HCT116 (cell line): ENCODE data around the gene BORCS5. TPM values are rescaled to one million over a fixed set of nuclear protein-coding genes. Genes with fewer than 3 reads are reported as not detected.

Experiments
- ATAC-seq: fragments of 200-7000 bp; cut with Tn5 transposase; 2 replicates; pipeline ENCODE4 v1.9.1; 2020; ENCODE audit warnings: mild to moderate bottlenecking, moderate library complexity
- BruUV-seq: library from RNA; stranded (reverse); fragments of 400-500 nt; replicated peaks from 2 replicates; lab custom pipeline; 2021; lab: Mats Ljungman, UMichigan
- CTCF ChIA-PET: fragments of 300-600 bp; sonication (Branson Sonifier 250); formaldehyde crosslinking; loops from one replicate; lab custom pipeline; 2021; ENCODE audit warnings: antibody characterized with exemption; lab: Charles Lee
- POLR2A ChIA-PET: fragments of 300-600, 350-600 bp; sonication (Branson Sonifier 250); formaldehyde crosslinking; loops from one replicate; lab custom pipeline; 2021; ENCODE audit warnings: antibody characterized with exemption; lab: Charles Lee
- RAD21 ChIA-PET, 2 experiments: fragments of 300-600 bp; sonication (Branson Sonifier 250); formaldehyde crosslinking; loops; one replicate each; lab custom pipeline; 2023; ENCODE audit warnings: low total read pairs in 2 of 2; ENCODE audit not compliant: uncharacterized antibody in 2 of 2, unreplicated experiment in 2 of 2, low non-redundant PET in 1 of 2; lab: Charles Lee
- DNase-seq: peaks from one replicate; pipeline ENCODE4 v3.0.0-alpha.2; 2010; ENCODE audit warnings: low read depth, low spot score
- H2AFZ ChIP-seq: fragments of 200-600 bp; shearing (Covaris generic), sonication (generic); 2 replicates; pipeline ENCODE4 v1.6.1; 2017; ENCODE audit warnings: low read depth, mixed run types, mixed read lengths, antibody characterized with exemption, low read length; ENCODE audit not compliant: poor library complexity, severe bottlenecking
- H3K27ac ChIP-seq: 2 replicates; pipeline ENCODE4 v1.5.1; 2012; ENCODE audit warnings: low read depth, low read length
- H3K27me3 ChIP-seq: fragments of 200-600 bp; sonication (generic); 2 replicates; pipeline ENCODE4 v1.6.1; 2016; ENCODE audit warnings: mixed run types, low read length, mixed read lengths; ENCODE audit not compliant: insufficient read depth
- H3K36me3 ChIP-seq, 2 experiments: fragments of 200-500 bp in 1 of 2; fragments of 200-600 bp in 1 of 2; sonication (Bioruptor generic) in 1 of 2; sonication (generic) in 1 of 2; 2 replicates each; pipeline versions ENCODE4 v1.5.1 to v1.6.1; 2014 to 2016; ENCODE audit warnings: low read length in 2 of 2, inconsistent platforms in 1 of 2, mixed read lengths in 1 of 2, mixed run types in 1 of 2; ENCODE audit not compliant: insufficient read depth in 2 of 2, control insufficient read depth in 1 of 2
- H3K4me1 ChIP-seq, 2 experiments: fragments of 200-600 bp in 1 of 2; sonication (generic) in 1 of 2; 2 replicates each; pipeline versions ENCODE4 v1.5.1 to v1.6.1; 2012 to 2017; ENCODE audit warnings: low read length in 2 of 2, inconsistent platforms in 1 of 2, mild to moderate bottlenecking in 1 of 2, mixed read lengths in 1 of 2, mixed run types in 1 of 2, moderate library complexity in 1 of 2; ENCODE audit not compliant: insufficient read depth in 2 of 2, control insufficient read depth in 1 of 2
- H3K4me2 ChIP-seq: fragments of 200-600 bp; sonication (generic); 2 replicates; pipeline ENCODE4 v1.6.1; 2017; ENCODE audit warnings: mixed run types, low read length, mixed read lengths
- H3K4me3 ChIP-seq, 2 experiments: fragments of 200-600 bp in 1 of 2; sonication (generic) in 1 of 2; replicated peaks in 1 of 2; 2 replicates each; pipeline ENCODE4 v1.5.1; 2011 to 2016; ENCODE audit warnings: low read length in 2 of 2, control low read depth in 1 of 2, low read depth in 1 of 2, mild to moderate bottlenecking in 1 of 2, mixed read lengths in 1 of 2, mixed run types in 1 of 2
- H3K79me2 ChIP-seq: fragments of 200-600 bp; sonication (generic); 2 replicates; pipeline ENCODE4 v1.6.1; 2017; ENCODE audit warnings: mild to moderate bottlenecking, mixed run types, low read length, moderate library complexity, mixed read lengths; ENCODE audit not compliant: insufficient read depth
- H3K9ac ChIP-seq: fragments of 200-600 bp; sonication (generic); 2 replicates; pipeline ENCODE4 v1.6.1; 2016; ENCODE audit warnings: low read length, mixed read lengths
- H3K9me2 ChIP-seq: fragments of 200-600 bp; sonication (generic), shearing (Covaris generic); 2 replicates; pipeline ENCODE4 v1.6.1; 2017; ENCODE audit warnings: mixed run types, mild to moderate bottlenecking, moderate library complexity; ENCODE audit not compliant: insufficient read depth
- H3K9me3 ChIP-seq, 2 experiments: fragments of 200-500 bp in 1 of 2; fragments of 200-600 bp in 1 of 2; sonication (Bioruptor generic) in 1 of 2; sonication (generic) in 1 of 2; 2 replicates each; pipeline ENCODE4 v1.6.1; 2014 to 2017; ENCODE audit warnings: low read length in 2 of 2, mixed read lengths in 2 of 2, inconsistent platforms in 1 of 2, low read depth in 1 of 2, mild to moderate bottlenecking in 1 of 2, mixed run types in 1 of 2, moderate library complexity in 1 of 2; ENCODE audit not compliant: control insufficient read depth in 1 of 2, insufficient read depth in 1 of 2
- H4K20me1 ChIP-seq: fragments of 200-600 bp; sonication (generic), shearing (Covaris generic); 2 replicates; pipeline ENCODE4 v1.6.1; 2017; ENCODE audit warnings: mixed run types, mild to moderate bottlenecking, moderate library complexity; ENCODE audit not compliant: insufficient read depth
- CBX3 ChIP-seq: IDR thresholded peaks from 2 replicates; pipeline ENCODE4 v1.6.1; 2012; ENCODE audit warnings: low read depth
- CEBPB ChIP-seq: IDR thresholded peaks from 2 replicates; pipeline ENCODE4 v1.6.1; 2012; ENCODE audit warnings: low read depth
- ELF1 ChIP-seq: IDR thresholded peaks from 2 replicates; pipeline ENCODE4 v1.6.1; 2012; ENCODE audit warnings: low read depth, borderline replicate concordance
- EZH2phosphoT487 ChIP-seq: fragments of 200-600 bp; IDR thresholded peaks from 2 replicates; pipeline ENCODE4 v1.6.1; 2018; ENCODE audit warnings: antibody characterized with exemption, borderline replicate concordance
- FOSL1 ChIP-seq: IDR thresholded peaks from 2 replicates; pipeline ENCODE4 v1.6.1; 2012; ENCODE audit warnings: low read depth
- JUND ChIP-seq: IDR thresholded peaks from 2 replicates; pipeline ENCODE4 v1.6.1; 2012
- POLR2A ChIP-seq: IDR thresholded peaks from 2 replicates; pipeline ENCODE4 v1.7.0; 2011; ENCODE audit warnings: borderline replicate concordance; ENCODE audit not compliant: insufficient read depth, insufficient read length; ENCODE audit errors: extremely low read depth
- POLR2AphosphoS5 ChIP-seq: IDR thresholded peaks from 2 replicates; pipeline ENCODE4 v1.6.1; 2011; ENCODE audit warnings: mild to moderate bottlenecking, low read depth, low read length, moderate library complexity
- SP1 ChIP-seq: IDR thresholded peaks from 2 replicates; pipeline ENCODE4 v1.6.1; 2012; ENCODE audit warnings: low read depth
- SRF ChIP-seq: IDR thresholded peaks from 2 replicates; pipeline ENCODE4 v1.6.1; 2012; ENCODE audit warnings: low read depth
- TCF7L2 ChIP-seq: IDR thresholded peaks from 2 replicates; pipeline ENCODE4 v1.7.0; 2011; ENCODE audit warnings: borderline replicate concordance, inconsistent platforms; ENCODE audit not compliant: insufficient read depth, insufficient read length; ENCODE audit errors: extremely low read depth
- YY1 ChIP-seq: IDR thresholded peaks from 2 replicates; pipeline ENCODE4 v1.6.1; 2011; ENCODE audit warnings: low read length, low read depth, moderate library complexity, mild to moderate bottlenecking; ENCODE audit not compliant: insufficient replicate concordance; ENCODE audit errors: extremely low read depth
- ZFX ChIP-seq: fragments of 450-650 bp; IDR thresholded peaks from 2 replicates; pipeline ENCODE4 v1.6.1; 2017
- ZNF274 ChIP-seq: fragments of 200-500 bp; sonication (Bioruptor generic); IDR thresholded peaks from 2 replicates; pipeline ENCODE4 v1.6.1; 2014; ENCODE audit warnings: mild to moderate bottlenecking, low read depth, low read length, inconsistent platforms
- intact Hi-C: fragments of 100-400 bp; cut with micrococcal nuclease; formaldehyde crosslinking; loops from 2 replicates; pipeline ENCODE4 v1.10.0; 2022
- total RNA-seq: library from RNA; stranded (reverse); gene quantifications from one replicate; pipeline ENCODE4 v1.2.1, GENCODE V29; 2021; ENCODE audit not compliant: unreplicated experiment
- TF ChIP-seq, protein P1 (sequence below), 3 experiments: fragments of 200-600 bp in 1 of 3; sonication (generic) in 1 of 3; IDR thresholded peaks in 2 of 3; conservative IDR thresholded peaks in 1 of 3; 2 replicates each; pipeline ENCODE4 v1.5.1; 2012 to 2017; ENCODE audit warnings: low read depth in 2 of 3, low read length in 2 of 3, antibody characterized with exemption in 1 of 3, borderline replicate concordance in 1 of 3, control low read depth in 1 of 3, mild to moderate bottlenecking in 1 of 3, mixed read lengths in 1 of 3, mixed run types in 1 of 3, moderate library complexity in 1 of 3; ENCODE audit not compliant: insufficient read depth in 1 of 3
- TF ChIP-seq, protein P2 (sequence below): IDR thresholded peaks from 2 replicates; pipeline ENCODE4 v1.6.1; 2012

BORCS5 gene
- total RNA-seq, 1 experiment from 2014 or later, result 8.7 TPM

DNA sequence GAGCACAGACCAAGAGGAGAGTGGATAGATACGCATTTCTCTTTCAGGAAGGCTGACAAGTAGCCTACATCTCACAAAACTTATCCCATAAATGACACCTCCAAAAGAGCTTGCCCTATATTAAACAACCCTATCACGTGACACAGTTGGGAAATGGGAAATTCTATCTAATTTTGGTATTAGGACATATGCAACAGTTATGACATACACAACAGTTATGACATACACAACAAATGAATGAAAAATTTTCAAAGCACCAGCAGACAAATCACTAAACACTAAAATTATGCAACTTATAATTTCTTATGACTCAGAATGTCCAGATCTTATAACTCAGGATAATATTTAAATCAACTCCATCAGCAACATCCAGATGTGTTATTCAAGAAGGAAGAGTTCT, 151.7 kb downstream of the BORCS5 start:
- no peak for TF ChIP-seq CEBPB
- no peak for TF ChIP-seq SP1
- TF ChIP-seq, protein P1, sequence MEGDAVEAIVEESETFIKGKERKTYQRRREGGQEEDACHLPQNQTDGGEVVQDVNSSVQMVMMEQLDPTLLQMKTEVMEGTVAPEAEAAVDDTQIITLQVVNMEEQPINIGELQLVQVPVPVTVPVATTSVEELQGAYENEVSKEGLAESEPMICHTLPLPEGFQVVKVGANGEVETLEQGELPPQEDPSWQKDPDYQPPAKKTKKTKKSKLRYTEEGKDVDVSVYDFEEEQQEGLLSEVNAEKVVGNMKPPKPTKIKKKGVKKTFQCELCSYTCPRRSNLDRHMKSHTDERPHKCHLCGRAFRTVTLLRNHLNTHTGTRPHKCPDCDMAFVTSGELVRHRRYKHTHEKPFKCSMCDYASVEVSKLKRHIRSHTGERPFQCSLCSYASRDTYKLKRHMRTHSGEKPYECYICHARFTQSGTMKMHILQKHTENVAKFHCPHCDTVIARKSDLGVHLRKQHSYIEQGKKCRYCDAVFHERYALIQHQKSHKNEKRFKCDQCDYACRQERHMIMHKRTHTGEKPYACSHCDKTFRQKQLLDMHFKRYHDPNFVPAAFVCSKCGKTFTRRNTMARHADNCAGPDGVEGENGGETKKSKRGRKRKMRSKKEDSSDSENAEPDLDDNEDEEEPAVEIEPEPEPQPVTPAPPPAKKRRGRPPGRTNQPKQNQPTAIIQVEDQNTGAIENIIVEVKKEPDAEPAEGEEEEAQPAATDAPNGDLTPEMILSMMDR (IDR thresholded peaks at IDR 0.05 in 2 of 3, conservative IDR thresholded peaks at IDR 0.05 in 1 of 3; ENCODE audit: borderline replicate concordance in 1 of 3, insufficient read depth in 1 of 3, low read depth in 2 of 3, low read length in 2 of 3), result no peak
- no peak for TF ChIP-seq EZH2phosphoT487
- TF ChIP-seq ELF1, result no peak
- RAD21 ChIA-PET, result no interaction called here
- Histone ChIP-seq H3K4me1 (0 out of 4 replicates have a peak, but pooled peaks cover 0 to 4% of the 10 kb centered on the region in 2 experiments), H3K9me2 (no peaks in the 10 kb centered on the region), H3K4me3 (no peak overlapping the region), H3K9me3 (no peaks in the 10 kb centered on the region), H3K9ac (no peak overlapping the region), H4K20me1 (no peaks in the 10 kb centered on the region), H3K27ac (no peak overlapping the region), H2AFZ (no peak overlapping the region), H3K27me3 (no peaks in the 10 kb centered on the region), H3K79me2 (no peaks in the 10 kb centered on the region; the same call in 1 of the 2 replicates), H3K4me2 (no peak overlapping the region), H3K36me3 (no peaks in the 10 kb centered on the region)
- POLR2A ChIA-PET, result no interaction called here
- CTCF ChIA-PET, result no interaction called here
- intact Hi-C loops, result no loop called here
- no TSS peak for BruUV-seq
- DNase-seq (no peak), ATAC-seq (no peak)

DNA sequence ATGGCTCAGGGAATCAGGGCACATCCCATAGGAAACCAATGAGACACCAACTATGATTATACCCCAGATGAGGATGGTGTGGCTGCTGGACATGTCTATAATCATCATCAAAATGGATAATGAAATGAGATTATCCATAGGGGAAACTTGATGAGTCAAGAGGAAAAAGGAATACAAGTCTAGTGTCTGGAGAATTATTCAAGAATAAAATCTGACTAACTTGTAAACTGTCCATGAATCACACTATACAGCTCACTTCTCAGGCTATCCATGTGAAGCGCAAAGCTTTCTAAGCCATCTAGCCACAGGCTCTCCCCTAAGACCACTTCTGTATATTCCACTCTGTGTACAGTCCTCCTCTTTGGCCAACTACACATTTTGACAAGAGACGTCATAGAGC, 153.3 kb downstream of the BORCS5 start:
- Histone ChIP-seq H3K27me3 (no peaks in the 10 kb centered on the region), H3K79me2 (no peaks in the 10 kb centered on the region; the same call in 1 of the 2 replicates), H4K20me1 (no peaks in the 10 kb centered on the region), H2AFZ (no peak overlapping the region), H3K36me3 (no peaks in the 10 kb centered on the region), H3K9me3 (no peaks in the 10 kb centered on the region), H3K4me1 (0 out of 4 replicates have a peak, but pooled peaks cover 0 to 4% of the 10 kb centered on the region in 2 experiments), H3K4me3 (no peak overlapping the region), H3K9me2 (no peaks in the 10 kb centered on the region), H3K4me2 (no peak overlapping the region), H3K27ac (no peak overlapping the region), H3K9ac (no peak overlapping the region)
- no peak for ATAC-seq
- ChIA-PET CTCF (no interaction called here), RAD21 (no interaction called here), POLR2A (no interaction called here)
- no TSS peak for BruUV-seq
- intact Hi-C loops, result no loop called here
- no peak for DNase-seq
- TF ChIP-seq, protein P1 (IDR thresholded peaks at IDR 0.05 in 2 of 3, conservative IDR thresholded peaks at IDR 0.05 in 1 of 3; ENCODE audit: borderline replicate concordance in 1 of 3, insufficient read depth in 1 of 3, low read depth in 2 of 3, low read length in 2 of 3), result no peak
- no peak for TF ChIP-seq TCF7L2
- TF ChIP-seq EZH2phosphoT487, result no peak
- TF ChIP-seq POLR2A, result no peak
- TF ChIP-seq POLR2AphosphoS5, result no peak
- TF ChIP-seq YY1, result no peak
- TF ChIP-seq CBX3, result no peak
- TF ChIP-seq ZNF274, result no peak
- no peak for TF ChIP-seq CEBPB
- TF ChIP-seq SRF, result no peak
- TF ChIP-seq FOSL1, result no peak
- TF ChIP-seq ELF1, result no peak
- no peak for TF ChIP-seq SP1
- TF ChIP-seq, protein P2, sequence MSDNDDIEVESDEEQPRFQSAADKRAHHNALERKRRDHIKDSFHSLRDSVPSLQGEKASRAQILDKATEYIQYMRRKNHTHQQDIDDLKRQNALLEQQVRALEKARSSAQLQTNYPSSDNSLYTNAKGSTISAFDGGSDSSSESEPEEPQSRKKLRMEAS, result no peak
- TF ChIP-seq ZFX, result no peak
- TF ChIP-seq JUND, result no peak
